ENCODE measurements around the gene HBG1. TPM values are rescaled to one million over a fixed set of nuclear protein-coding genes. Genes with fewer than 3 reads are reported as not detected.

Gene HBG1
- total and polyA plus RNA-seq, 2 of the 8 experiments (the other 6 are each of a cell fraction or from before 2014, with no cell fraction given): 0.26 TPM; not detected in 1

DNA sequence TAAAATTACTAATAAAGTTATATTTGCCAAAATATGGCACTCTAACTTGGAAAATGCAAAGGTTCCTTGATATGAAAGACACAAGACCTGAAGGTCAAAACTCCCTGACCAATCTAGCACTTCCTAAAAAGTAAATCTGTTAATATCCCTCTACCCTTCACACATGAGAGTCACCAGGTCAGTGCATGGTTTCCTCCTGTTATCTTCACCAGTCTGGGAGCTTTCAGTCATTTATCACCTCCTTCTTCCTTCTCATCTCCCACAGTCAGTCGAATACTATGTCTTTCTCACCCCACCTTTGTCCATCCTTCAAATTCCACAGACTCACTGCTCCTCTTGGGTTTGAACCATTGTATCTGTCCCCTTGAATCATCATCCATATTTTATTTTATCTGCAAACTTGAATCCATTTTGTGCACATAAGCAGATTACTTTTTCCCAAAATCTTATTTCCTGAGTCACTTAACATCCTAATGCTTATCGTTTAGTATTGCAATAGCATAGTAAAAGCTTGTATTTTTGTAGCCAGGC, 17.4 kb upstream of the HBG1 start:
- no peak overlapping the region for H3K4ac ChIP-seq (replicated peaks; ENCODE audit: insufficient read length, low read depth, low read length)
- H4K91ac ChIP-seq (replicated peaks; ENCODE audit: insufficient read length, low read length): no peak overlapping the region
- H2BK5ac ChIP-seq (ENCODE audit: low read depth, low read length): no peak overlapping the region
- H3K9me3 ChIP-seq (ENCODE audit: insufficient read depth in 2 of 2, low read depth in 1 of 2, low read length in 1 of 2): no peaks in the 10 kb centered on the region
- H2BK20ac ChIP-seq (ENCODE audit: low read length): no peak overlapping the region
- no peak overlapping the region for H2AK5ac ChIP-seq (ENCODE audit: low read depth, low read length)
- ChIA-PET POLR2A (ENCODE audit: partially characterized antibody) (no interaction called here), CTCF (ENCODE audit: partially characterized antibody) (no interaction called here)
- H3K23ac ChIP-seq (ENCODE audit: insufficient read length): no peak overlapping the region
- no peak overlapping the region for H2BK15ac ChIP-seq (ENCODE audit: low read length)
- 85% methylated on average over 2 of the region's 2 CpGs; no CpG with 5 or more reads in 1 of the 2 experiments for WGBS, 2 experiments (ENCODE audit: extremely low coverage in 1 of 2, insufficient coverage in 1 of 2, insufficient read length in 1 of 2, insufficient replicate concordance in 2 of 2, low coverage in 1 of 2, low lambda C conversion rate in 2 of 2, missing lambda C conversion rate in 1 of 2)
- no peak overlapping the region for H2BK120ac ChIP-seq (replicated peaks; ENCODE audit: low read depth, low read length)
- FAIRE-seq (no peak), DNase-seq (ENCODE audit: low read depth in 1 of 2, low spot score in 2 of 2) (no peak)
- no peak overlapping the region for H3K14ac ChIP-seq (ENCODE audit: insufficient read length)
- no peak overlapping the region for H2BK12ac ChIP-seq (ENCODE audit: low read depth, low read length)
- no peak overlapping the region for H3K4me2 ChIP-seq (ENCODE audit: insufficient read depth in 1 of 2, low read depth in 2 of 2, low read length in 2 of 2)
- H3K4me3 ChIP-seq (ENCODE audit: extremely low read depth in 1 of 4, insufficient read depth in 2 of 4, low read depth in 3 of 4, low read length in 4 of 4): no peak overlapping the region
- no peak overlapping the region for H3K27ac ChIP-seq (ENCODE audit: low read depth, low read length)
- no peaks in the 10 kb centered on the region for H3K23me2 ChIP-seq (ENCODE audit: low read depth, low read length)
- H3K18ac ChIP-seq (ENCODE audit: extremely low read depth, low read length): no peak overlapping the region
- no peak overlapping the region for H4K5ac ChIP-seq (ENCODE audit: insufficient read length, low read depth, low read length)
- no peak overlapping the region for H4K8ac ChIP-seq (ENCODE audit: extremely low read depth, insufficient read depth, low read length)
- H3K79me2 ChIP-seq (ENCODE audit: control insufficient read depth in 1 of 2, insufficient read depth in 2 of 2, low read length in 2 of 2): no peaks in the 10 kb centered on the region
- no peaks in the 10 kb centered on the region for H3K27me3 ChIP-seq (replicated peaks in 1 of 4; ENCODE audit: control insufficient read depth in 3 of 4, extremely low read depth in 1 of 4, insufficient read depth in 3 of 4, low read length in 3 of 4)
- no peaks in the 10 kb centered on the region for H3K79me1 ChIP-seq (ENCODE audit: low read depth, low read length)
- no peak overlapping the region for H2AFZ ChIP-seq (ENCODE audit: low read length)
- H3K36me3 ChIP-seq (ENCODE audit: control insufficient read depth in 2 of 4, insufficient read depth in 4 of 4, low read length in 3 of 4): no peaks in the 10 kb centered on the region
- H3K9ac ChIP-seq (replicated peaks in 1 of 4; ENCODE audit: extremely low read depth in 1 of 4, low read depth in 3 of 4, low read length in 3 of 4): no peak overlapping the region
- no peaks in the 10 kb centered on the region for H4K20me1 ChIP-seq (replicated peaks in 1 of 2; ENCODE audit: control insufficient read depth in 1 of 2, insufficient read depth in 2 of 2, low read length in 2 of 2)
- H3K4me1 ChIP-seq (replicated peaks in 1 of 4; ENCODE audit: control insufficient read depth in 3 of 4, insufficient read depth in 4 of 4, low read length in 3 of 4): no peaks in the 10 kb centered on the region
- H3K56ac ChIP-seq (replicated peaks; ENCODE audit: insufficient read length, low read depth, low read length): no peak overlapping the region
- TF ChIP-seq, protein P1, sequence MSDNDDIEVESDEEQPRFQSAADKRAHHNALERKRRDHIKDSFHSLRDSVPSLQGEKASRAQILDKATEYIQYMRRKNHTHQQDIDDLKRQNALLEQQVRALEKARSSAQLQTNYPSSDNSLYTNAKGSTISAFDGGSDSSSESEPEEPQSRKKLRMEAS (IDR thresholded peaks at IDR 0.05): no peak
- no peak for TF ChIP-seq TAF1 (IDR thresholded peaks at IDR 0.05; ENCODE audit: low read depth, low read length)
- no peak for TF ChIP-seq BACH1 (IDR thresholded peaks at IDR 0.05; ENCODE audit: low read length)
- TF ChIP-seq MAFK (IDR thresholded peaks at IDR 0.05; ENCODE audit: low read depth, low read length): no peak
- TF ChIP-seq CBX5 (IDR thresholded peaks at IDR 0.05; ENCODE audit: low read depth, low read length): no peak
- no peak for TF ChIP-seq JUN (IDR thresholded peaks at IDR 0.05; ENCODE audit: low read depth, low read length)
- TF ChIP-seq TEAD4 (IDR thresholded peaks at IDR 0.05; ENCODE audit: low read depth, low read length): no peak
- no peak for TF ChIP-seq ASH2L (IDR thresholded peaks at IDR 0.05; ENCODE audit: low read length)
- TF ChIP-seq KDM5A (IDR thresholded peaks at IDR 0.05; ENCODE audit: low read length): no peak
- no peak for TF ChIP-seq RBBP5 (IDR thresholded peaks at IDR 0.05; ENCODE audit: borderline replicate concordance, low read depth, low read length)
- no peak for TF ChIP-seq YY1 (IDR thresholded peaks at IDR 0.05; ENCODE audit: low read depth, low read length)
- TF ChIP-seq CBX8 (IDR thresholded peaks at IDR 0.05; ENCODE audit: borderline replicate concordance, low read depth, low read length): no peak
- no peak for TF ChIP-seq RNF2 (IDR thresholded peaks at IDR 0.05; ENCODE audit: borderline replicate concordance, low read depth, low read length, missing control alignments, poor library complexity, severe bottlenecking)
- TF ChIP-seq CEBPB (IDR thresholded peaks at IDR 0.05; ENCODE audit: low read depth, low read length): no peak
- TF ChIP-seq EGR1 (IDR thresholded peaks at IDR 0.05; ENCODE audit: borderline replicate concordance, low read depth, low read length): no peak
- no peak for TF ChIP-seq POU5F1 (IDR thresholded peaks at IDR 0.05; ENCODE audit: low read depth, low read length)

Measured in H1 (cell line).